HepG2 (cell line): ENCODE results near the gene EFEMP2. TPM values are rescaled to one million over a fixed set of nuclear protein-coding genes. Genes with fewer than 3 reads are reported as not detected.

Experiments used
- ARNT ChIP-seq: fragments of 450-650 bp; IDR thresholded peaks from 2 replicates; pipeline ENCODE4 v1.6.1; 2017
- ATRX ChIP-seq: sonication (generic); formaldehyde crosslinking; IDR thresholded peaks from 2 replicates; pipeline ENCODE4 v1.4.0; 2020; ENCODE audit warnings: missing genetic modification reagents, borderline replicate concordance
- CENPT ChIP-seq: sonication (generic); formaldehyde crosslinking; IDR thresholded peaks from 2 replicates; pipeline ENCODE4 v1.8.0; 2022; ENCODE audit warnings: low read depth, mild to moderate bottlenecking, moderate library complexity, missing genetic modification reagents
- EED ChIP-seq: sonication (generic); formaldehyde crosslinking; IDR thresholded peaks from 2 replicates; pipeline ENCODE4 v1.5.0; 2020; ENCODE audit warnings: mild to moderate bottlenecking, missing genetic modification reagents
- ETV5 ChIP-seq: IDR thresholded peaks from 2 replicates; pipeline ENCODE4 v1.6.1; 2018; ENCODE audit warnings: missing biosample characterization, missing genetic modification reagents, inconsistent platforms, borderline replicate concordance
- FOXA3 ChIP-seq: IDR thresholded peaks from 2 replicates; pipeline ENCODE4 v1.6.1; 2016; ENCODE audit warnings: missing genetic modification reagents, missing compliant biosample characterization
- KAT8 ChIP-seq: IDR thresholded peaks from 2 replicates; pipeline ENCODE4 v1.6.1; 2016; ENCODE audit warnings: missing genetic modification reagents, missing compliant biosample characterization
- KLF15 ChIP-seq: sonication (generic); formaldehyde crosslinking; IDR thresholded peaks from 2 replicates; pipeline ENCODE4 v1.8.1; 2023; ENCODE audit warnings: borderline replicate concordance, mild to moderate bottlenecking, inconsistent platforms, missing genetic modification reagents, mixed read lengths
- MATR3 ChIP-seq: sonication (generic); formaldehyde crosslinking; IDR thresholded peaks from 2 replicates; pipeline ENCODE4 v1.4.0; 2020; ENCODE audit warnings: missing genetic modification reagents
- NCOA2 ChIP-seq: sonication (generic); formaldehyde crosslinking; IDR thresholded peaks from 2 replicates; pipeline ENCODE4 v1.8.0; 2022; ENCODE audit warnings: inconsistent platforms
- PAF1 ChIP-seq: IDR thresholded peaks from 2 replicates; pipeline ENCODE4 v1.6.1; 2016; ENCODE audit warnings: missing genetic modification reagents, missing compliant biosample characterization
- PATZ1 ChIP-seq: sonication (generic); formaldehyde crosslinking; IDR thresholded peaks from 2 replicates; pipeline ENCODE4 v1.4.0; 2020; ENCODE audit warnings: missing genetic modification reagents
- PLRG1 ChIP-seq: fragments of 450-650 bp; conservative IDR thresholded peaks from 2 replicates; pipeline ENCODE4 v1.6.1; 2016
- RBAK ChIP-seq: sonication (generic); formaldehyde crosslinking; IDR thresholded peaks from 2 replicates; pipeline ENCODE4 v1.5.1; 2020; ENCODE audit warnings: mild to moderate bottlenecking, missing genetic modification reagents
- RBFOX2 ChIP-seq: fragments of 200-400 bp; formaldehyde crosslinking; IDR thresholded peaks from 2 replicates; pipeline ENCODE4 v1.6.1; 2017; ENCODE audit warnings: low read depth, mild to moderate bottlenecking, low read length
- SCMH1 ChIP-seq: sonication (generic); formaldehyde crosslinking; IDR thresholded peaks from 2 replicates; pipeline ENCODE4 v1.9.0; 2021; ENCODE audit warnings: missing genetic modification reagents, mild to moderate bottlenecking, borderline replicate concordance
- SPEN ChIP-seq: sonication (generic); formaldehyde crosslinking; IDR thresholded peaks from 2 replicates; pipeline ENCODE4 v1.5.1; 2020; ENCODE audit warnings: low read depth, mild to moderate bottlenecking, missing genetic modification reagents
- SUZ12 ChIP-seq: fragments of 150-350 bp; IDR thresholded peaks from 2 replicates; pipeline ENCODE4 v1.6.1; 2014; ENCODE audit warnings: low read depth, low read length
- TEF ChIP-seq: sonication (generic); formaldehyde crosslinking; IDR thresholded peaks from 2 replicates; pipeline ENCODE4 v1.5.0; 2020; ENCODE audit warnings: missing genetic modification reagents
- THAP11 ChIP-seq: IDR thresholded peaks from 2 replicates; pipeline ENCODE4 v1.6.1; 2016; ENCODE audit warnings: missing biosample characterization, missing genetic modification reagents
- ZBTB38 ChIP-seq: sonication (generic); formaldehyde crosslinking; IDR thresholded peaks from 2 replicates; pipeline ENCODE4 v1.5.1; 2020; ENCODE audit warnings: mild to moderate bottlenecking, missing genetic modification reagents
- ZNF101 ChIP-seq: sonication (generic); formaldehyde crosslinking; IDR thresholded peaks from 2 replicates; pipeline ENCODE4 v1.4.0; 2020; ENCODE audit warnings: mild to moderate bottlenecking, low read depth, missing genetic modification reagents, borderline replicate concordance
- ZNF282 ChIP-seq: fragments of 450-650 bp; IDR thresholded peaks from 2 replicates; pipeline ENCODE4 v1.6.1; 2018; ENCODE audit not compliant: partially characterized antibody
- ZNF317 ChIP-seq: sonication (generic); formaldehyde crosslinking; IDR thresholded peaks from 2 replicates; pipeline ENCODE4 v1.5.0; 2020; ENCODE audit warnings: mild to moderate bottlenecking, missing genetic modification reagents
- ZNF331 ChIP-seq: sonication (generic); formaldehyde crosslinking; IDR thresholded peaks from 2 replicates; pipeline ENCODE4 v1.4.0; 2020; ENCODE audit warnings: missing genetic modification reagents
- ZNF33B ChIP-seq: sonication (generic); formaldehyde crosslinking; IDR thresholded peaks from 2 replicates; pipeline ENCODE4 v1.5.1; 2020; ENCODE audit warnings: mild to moderate bottlenecking, missing genetic modification reagents
- ZNF414 ChIP-seq: sonication (generic); formaldehyde crosslinking; IDR thresholded peaks from 2 replicates; pipeline ENCODE4 v1.5.0; 2020; ENCODE audit warnings: missing genetic modification reagents
- ZNF546 ChIP-seq: sonication (generic); formaldehyde crosslinking; conservative IDR thresholded peaks from 2 replicates; pipeline ENCODE4 v1.8.1; 2023; ENCODE audit warnings: mild to moderate bottlenecking, missing genetic modification reagents
- ZNF678 ChIP-seq: sonication (generic); formaldehyde crosslinking; IDR thresholded peaks from 2 replicates; pipeline ENCODE4 v1.4.0; 2020; ENCODE audit warnings: mild to moderate bottlenecking, missing genetic modification reagents
- ZNF720 ChIP-seq: sonication (generic); formaldehyde crosslinking; IDR thresholded peaks from 2 replicates; pipeline ENCODE4 v1.4.0; 2020; ENCODE audit warnings: missing genetic modification reagents
- polyA plus RNA-seq, 8 experiments: library from polyadenylated mRNA; depleted of rRNA in 3 of 8; stranded (reverse) in 7 of 8; unstranded in 1 of 8; fragments of >200 nt; fragmentation: Illumina TruSeq in 4 of 8; extraction: Trizol in 4 of 8; gene quantifications; 2 replicates each; pipeline versions ENCODE4 v1.2.1 to v1.2.3, GENCODE V29; 2011 to 2016; ENCODE audit warnings: low read depth in 4 of 8, missing spikeins in 1 of 8, mixed read lengths in 1 of 8; ENCODE audit not compliant: insufficient read depth in 1 of 8
- total RNA-seq, 5 experiments: library from RNA; depleted of rRNA; stranded (reverse); fragments of >200 nt; fragmentation: Illumina TruSeq; extraction: Trizol; gene quantifications; 2 replicates each; pipeline ENCODE4 v1.2.3, GENCODE V29; 2016; ENCODE audit warnings: low read depth in 1 of 5

EFEMP2 gene
- total and polyA plus RNA-seq, 2 of the 13 experiments (the other 11 are each of a cell fraction or from before 2014, with no cell fraction given) = 7.4 to 29.7 TPM

GRCh38 chr11:65857853-65858680 is 14.5 kb downstream of the EFEMP2 start, which contains the start of gene CFL1 (continued):
- peak; percentile 72; the same call in 1 of the 2 replicates for TF ChIP-seq KLF15
- 0 out of 2 replicates have a peak, but pooled peaks have one; percentile 66 for TF ChIP-seq EED (CRISPR knock-in tag)
- no peak for TF ChIP-seq MATR3 (CRISPR knock-in tag)
- TF ChIP-seq TEF (CRISPR knock-in tag) = no peak
- TF ChIP-seq SCMH1 (CRISPR knock-in tag) = no peak
- TF ChIP-seq FOXA3 (CRISPR knock-in tag) = peak; percentile 55
- TF ChIP-seq ARNT = no peak
- TF ChIP-seq ZNF414 = peak; percentile 60; the same call in 1 of the 2 replicates
- TF ChIP-seq NCOA2 = peak; percentile 26; the same call in 1 of the 2 replicates
- TF ChIP-seq SPEN (CRISPR knock-in tag) = peak; percentile 54
- 0 out of 2 replicates have a peak, but pooled peaks have one; percentile 24 for TF ChIP-seq ZNF317 (CRISPR knock-in tag)
- peak; percentile 99 for TF ChIP-seq RBFOX2
- TF ChIP-seq ZNF331 (CRISPR knock-in tag) = peak; percentile 48; the same call in 1 of the 2 replicates
- no peak for TF ChIP-seq PLRG1
- peak; percentile 77 for TF ChIP-seq SUZ12
- TF ChIP-seq ZNF678 (CRISPR knock-in tag) = no peak; the same call in 1 of the 2 replicates
- peak; percentile 81 for TF ChIP-seq ETV5 (CRISPR knock-in tag)
- no peak for TF ChIP-seq PAF1
- TF ChIP-seq ATRX (CRISPR knock-in tag) = no peak
- TF ChIP-seq THAP11 = peak; percentile 99
- no peak for TF ChIP-seq ZNF101
- TF ChIP-seq ZNF720 (CRISPR knock-in tag) = no peak
- no peak; the same call in 1 of the 2 replicates for TF ChIP-seq ZBTB38 (CRISPR knock-in tag)
- TF ChIP-seq CENPT (CRISPR knock-in tag) = no peak
- no peak for TF ChIP-seq RBAK
- TF ChIP-seq ZNF546 (CRISPR knock-in tag) = peak; percentile 64; the same call in 1 of the 2 replicates
- no peak for TF ChIP-seq ZNF282
- peak; percentile 51; the same call in 1 of the 2 replicates for TF ChIP-seq PATZ1 (CRISPR knock-in tag)
- TF ChIP-seq KAT8 (CRISPR knock-in tag) = peak; percentile 92
- no peak for TF ChIP-seq ZNF33B (CRISPR knock-in tag)
